ENCODE results near the gene ELL. TPM values are rescaled to one million over a fixed set of nuclear protein-coding genes. Genes with fewer than 3 reads are reported as not detected.

ELL gene
- polyA plus RNA-seq, 1 of the 3 experiments (the other 2 are of a cell fraction): 7.4 TPM

GRCh38 chr19:18562086-18562485, 40.2 kb upstream of the ELL start:
- WGBS (ENCODE audit: low lambda C conversion rate): 95% methylated on average over 10 of the region's 14 CpGs
- Histone ChIP-seq H3K4me1 (ENCODE audit: control insufficient read depth in 1 of 2, insufficient read depth in 2 of 2, low read depth in 1 of 2, low read length in 1 of 2) (peaks cover 0 to 5% of the 10 kb centered on the region in 2 experiments; a peak in 1 of 4 replicates), H3K36me3 (replicated peaks in 1 of 2; ENCODE audit: control insufficient read depth in 1 of 2, insufficient read depth in 2 of 2, low read length in 1 of 2) (peaks cover 11 to 19% of the 10 kb centered on the region in 2 experiments), H3K4me3 (ENCODE audit: low read depth in 2 of 2, low read length in 1 of 2) (no peak overlapping the region), H3K9me2 (no peaks in the 10 kb centered on the region), H3K27me3 (ENCODE audit: insufficient read depth) (no peaks in the 10 kb centered on the region), H3K9me3 (no peaks in the 10 kb centered on the region), H3K4me2 (no peak overlapping the region), H3K79me2 (ENCODE audit: insufficient read depth) (peaks cover 47% of the 10 kb centered on the region), H3K27ac (ENCODE audit: low read depth in 2 of 2, low read length in 1 of 2) (no peak overlapping the region), H4K20me1 (ENCODE audit: insufficient read depth) (no peaks in the 10 kb centered on the region), H3F3A (replicated peaks; ENCODE audit: insufficient read depth) (no peaks in the 10 kb centered on the region), H2AFZ (ENCODE audit: low read depth) (no peak overlapping the region), H3K9ac (no peak overlapping the region)
- TF ChIP-seq MXI1 (IDR thresholded peaks at IDR 0.05; ENCODE audit: low read depth, low read length) (no peak), CHD2 (IDR thresholded peaks at IDR 0.05; ENCODE audit: low read length, partially characterized antibody) (no peak), JUND (IDR thresholded peaks at IDR 0.05) (no peak), EP300 (IDR thresholded peaks at IDR 0.05; ENCODE audit: borderline replicate concordance in 1 of 2, low read depth in 1 of 2, low read length in 1 of 2) (no peak), FOXM1 (IDR thresholded peaks at IDR 0.05; ENCODE audit: low read depth) (no peak), ZBTB33 (IDR thresholded peaks at IDR 0.05; ENCODE audit: borderline replicate concordance, low read depth) (no peak), RCOR1 (IDR thresholded peaks at IDR 0.05; ENCODE audit: low read length) (no peak), EZH2phosphoT487 (IDR thresholded peaks at IDR 0.05; ENCODE audit: borderline replicate concordance, low read depth) (no peak), RAD21 (IDR thresholded peaks at IDR 0.05; ENCODE audit: low read length) (no peak), GATA2 (CRISPR knock-in tag; IDR thresholded peaks at IDR 0.05) (no peak), YY1 (IDR thresholded peaks at IDR 0.05; ENCODE audit: low read depth) (no peak)
- TF ChIP-seq, protein P1, sequence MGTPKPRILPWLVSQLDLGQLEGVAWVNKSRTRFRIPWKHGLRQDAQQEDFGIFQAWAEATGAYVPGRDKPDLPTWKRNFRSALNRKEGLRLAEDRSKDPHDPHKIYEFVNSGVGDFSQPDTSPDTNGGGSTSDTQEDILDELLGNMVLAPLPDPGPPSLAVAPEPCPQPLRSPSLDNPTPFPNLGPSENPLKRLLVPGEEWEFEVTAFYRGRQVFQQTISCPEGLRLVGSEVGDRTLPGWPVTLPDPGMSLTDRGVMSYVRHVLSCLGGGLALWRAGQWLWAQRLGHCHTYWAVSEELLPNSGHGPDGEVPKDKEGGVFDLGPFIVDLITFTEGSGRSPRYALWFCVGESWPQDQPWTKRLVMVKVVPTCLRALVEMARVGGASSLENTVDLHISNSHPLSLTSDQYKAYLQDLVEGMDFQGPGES (IDR thresholded peaks at IDR 0.05; ENCODE audit: low read depth, low read length): no peak
- ChIA-PET POLR2A (no interaction called here), CTCF (no interaction called here)
- DNase-seq: no peak

GRCh38 chr19:18559685-18560084, 37.8 kb upstream of the ELL start:
- 84% methylated on average over 5 of the region's 5 CpGs for WGBS (ENCODE audit: low lambda C conversion rate)
- ChIA-PET POLR2A (no interaction called here), CTCF (interaction anchor here (1.0 to 2.5 kb wide), 2 partner anchors 28 to 98 kb away, joined by 3 to 7 read pairs; partner anchors contain the start of gene REX1BD)
- H3F3A ChIP-seq (replicated peaks; ENCODE audit: insufficient read depth): peaks cover 3% of the 10 kb centered on the region
- no peaks in the 10 kb centered on the region for H3K27me3 ChIP-seq (ENCODE audit: insufficient read depth)
- no peak overlapping the region for H3K27ac ChIP-seq (ENCODE audit: low read depth in 2 of 2, low read length in 1 of 2)
- no peaks in the 10 kb centered on the region for H3K9me3 ChIP-seq
- peaks cover 4 to 14% of the 10 kb centered on the region in 2 experiments for H3K36me3 ChIP-seq (replicated peaks in 1 of 2; ENCODE audit: control insufficient read depth in 1 of 2, insufficient read depth in 2 of 2, low read length in 1 of 2)
- H3K79me2 ChIP-seq (ENCODE audit: insufficient read depth): peaks cover 48% of the 10 kb centered on the region
- peak overlapping the region; percentile 90; the same call in 1 of the 2 replicates for H3K4me2 ChIP-seq
- H3K9ac ChIP-seq: 0 out of 2 replicates have a peak overlapping the region, but pooled peaks have one; percentile 12
- no peak for TF ChIP-seq USF1 (IDR thresholded peaks at IDR 0.05; ENCODE audit: borderline replicate concordance, low read depth)
- H4K20me1 ChIP-seq (ENCODE audit: insufficient read depth): no peaks in the 10 kb centered on the region
- H3K9me2 ChIP-seq: no peaks in the 10 kb centered on the region
- no peak overlapping the region for H3K4me3 ChIP-seq (ENCODE audit: low read depth in 2 of 2, low read length in 1 of 2)
- no peak overlapping the region for H2AFZ ChIP-seq (ENCODE audit: low read depth)
- no peak for DNase-seq
- H3K4me1 ChIP-seq (ENCODE audit: control insufficient read depth in 1 of 2, insufficient read depth in 2 of 2, low read depth in 1 of 2, low read length in 1 of 2): peaks cover 0 to 5% of the 10 kb centered on the region in 2 experiments; a peak in 1 of 4 replicates
